Neural cell (in vitro differentiated cells): ENCODE results near the gene DENND2A. TPM values are rescaled to one million over a fixed set of nuclear protein-coding genes. Genes with fewer than 3 reads are reported as not detected.
"Not testable (repeated sequence)": the region's sequence is repeated elsewhere in the genome, so short reads cannot be mapped to it uniquely, and the experiment has no call there.

Experiments used
- H2AFZ ChIP-seq: fragments of 200-600, 300-800 bp; sonication (generic), shearing (Covaris generic); 2 replicates; pipeline ENCODE4 v1.6.0; 2014; ENCODE audit warnings: low read depth, mild to moderate bottlenecking, antibody characterized with exemption, low read length, moderate library complexity
- H3F3A ChIP-seq: fragments of 200-600 bp; shearing (Covaris generic); 2 replicates; pipeline ENCODE4 v1.6.1; 2016; ENCODE audit warnings: mild to moderate bottlenecking, moderate library complexity, mixed read lengths, antibody characterized with exemption, low read length; ENCODE audit not compliant: insufficient read depth, poor library complexity, severe bottlenecking
- H3K27ac ChIP-seq: fragments of 200-600, 300-800 bp; sonication (generic), shearing (Covaris generic); 2 replicates; pipeline ENCODE4 v1.5.1; 2014; ENCODE audit warnings: mild to moderate bottlenecking, low read length, moderate library complexity
- H3K27me3 ChIP-seq: fragments of 300-800, 200-600 bp; sonication (generic), shearing (Covaris generic); 2 replicates; pipeline ENCODE4 v1.6.0; 2014; ENCODE audit warnings: mild to moderate bottlenecking, low read depth, low read length, moderate library complexity; ENCODE audit not compliant: insufficient read depth
- H3K36me3 ChIP-seq: fragments of 300-800, 200-600 bp; sonication (generic), shearing (Covaris generic); 2 replicates; pipeline ENCODE4 v1.5.1; 2014; ENCODE audit warnings: mild to moderate bottlenecking, antibody characterized with exemption, low read length, moderate library complexity; ENCODE audit not compliant: insufficient read depth
- H3K4me2 ChIP-seq: fragments of 300-800, 200-600 bp; sonication (generic), shearing (Covaris generic); 2 replicates; pipeline ENCODE4 v1.6.0; 2014; ENCODE audit warnings: mild to moderate bottlenecking, low read length
- H3K4me3 ChIP-seq: fragments of 300-800, 200-600 bp; sonication (generic), shearing (Covaris generic); 2 replicates; pipeline ENCODE4 v1.5.1; 2014; ENCODE audit warnings: mild to moderate bottlenecking, low read length, moderate library complexity
- H3K79me2 ChIP-seq: fragments of 200-600 bp; shearing (Covaris generic); replicated peaks from 2 replicates; pipeline ENCODE4 v1.6.0; 2014; ENCODE audit warnings: mild to moderate bottlenecking, low read length, moderate library complexity; ENCODE audit not compliant: insufficient read depth
- H3K9ac ChIP-seq: fragments of 300-800, 200-600 bp; sonication (generic), shearing (Covaris generic); 2 replicates; pipeline ENCODE4 v1.6.1; 2016; ENCODE audit warnings: mild to moderate bottlenecking, low read length, mixed read lengths
- H3K9me2 ChIP-seq: fragments of 200-600 bp; shearing (Covaris generic); 2 replicates; pipeline ENCODE4 v1.6.1; 2016; ENCODE audit warnings: mild to moderate bottlenecking, low read length, mixed read lengths; ENCODE audit not compliant: insufficient read depth
- H3K9me3 ChIP-seq: fragments of 200-600, 300-800 bp; sonication (generic), shearing (Covaris generic); 2 replicates; pipeline ENCODE4 v1.6.1; 2016; ENCODE audit warnings: mild to moderate bottlenecking, mixed run types, low read length, moderate library complexity, mixed read lengths
- H4K20me1 ChIP-seq: fragments of 200-600 bp; shearing (Covaris generic); 2 replicates; pipeline ENCODE4 v1.6.1; 2016; ENCODE audit warnings: mild to moderate bottlenecking, mixed run types; ENCODE audit not compliant: insufficient read depth
- EP300 ChIP-seq: fragments of 450-650 bp; conservative IDR thresholded peaks from 2 replicates; pipeline ENCODE4 v1.6.1; 2014; ENCODE audit warnings: antibody characterized with exemption, mild to moderate bottlenecking, moderate library complexity; ENCODE audit not compliant: poor library complexity, severe bottlenecking
- EZH2 ChIP-seq: fragments of 200-600, 300-800 bp; shearing (Covaris generic), sonication (generic); IDR thresholded peaks from 2 replicates; pipeline ENCODE4 v1.6.1; 2014; ENCODE audit warnings: antibody characterized with exemption, low read length, borderline replicate concordance, mild to moderate bottlenecking; ENCODE audit not compliant: insufficient read depth, poor library complexity, severe bottlenecking
- MXI1 ChIP-seq: fragments of 450-650 bp; conservative IDR thresholded peaks from 2 replicates; pipeline ENCODE4 v1.6.1; 2014; ENCODE audit warnings: antibody characterized with exemption, mild to moderate bottlenecking; ENCODE audit not compliant: poor library complexity, severe bottlenecking
- POLR2AphosphoS5 ChIP-seq: IDR thresholded peaks from 2 replicates; pipeline ENCODE4 v1.6.1; 2012
- RAD21 ChIP-seq: fragments of 450-650 bp; conservative IDR thresholded peaks from 2 replicates; pipeline ENCODE4 v1.6.1; 2014; ENCODE audit warnings: antibody characterized with exemption, mild to moderate bottlenecking, moderate library complexity
- SMC3 ChIP-seq: fragments of 450-650 bp; conservative IDR thresholded peaks from 2 replicates; pipeline ENCODE4 v1.6.1; 2014; ENCODE audit warnings: antibody characterized with exemption, mild to moderate bottlenecking, moderate library complexity; ENCODE audit not compliant: poor library complexity
- TAF1 ChIP-seq: IDR thresholded peaks from 2 replicates; pipeline ENCODE4 v1.6.1; 2012; ENCODE audit warnings: low read depth
- polyA plus RNA-seq: library from polyadenylated mRNA; depleted of rRNA; stranded (reverse); fragments of >200 nt; gene quantifications from 2 replicates; pipeline ENCODE4 v1.2.3, GENCODE V29; 2014
- TF ChIP-seq, protein P1 (sequence below): IDR thresholded peaks from 2 replicates; pipeline ENCODE4 v1.6.1; 2012; ENCODE audit warnings: borderline replicate concordance
- TF ChIP-seq, protein P2 (sequence below): fragments of 450-650 bp; IDR thresholded peaks from 2 replicates; pipeline ENCODE4 v1.5.1; 2014; ENCODE audit warnings: antibody characterized with exemption, mild to moderate bottlenecking, moderate library complexity; ENCODE audit not compliant: poor library complexity, severe bottlenecking

The DENND2A gene
- polyA plus RNA-seq, 1 donor from 2014 or later: 21.7 TPM

DNA sequence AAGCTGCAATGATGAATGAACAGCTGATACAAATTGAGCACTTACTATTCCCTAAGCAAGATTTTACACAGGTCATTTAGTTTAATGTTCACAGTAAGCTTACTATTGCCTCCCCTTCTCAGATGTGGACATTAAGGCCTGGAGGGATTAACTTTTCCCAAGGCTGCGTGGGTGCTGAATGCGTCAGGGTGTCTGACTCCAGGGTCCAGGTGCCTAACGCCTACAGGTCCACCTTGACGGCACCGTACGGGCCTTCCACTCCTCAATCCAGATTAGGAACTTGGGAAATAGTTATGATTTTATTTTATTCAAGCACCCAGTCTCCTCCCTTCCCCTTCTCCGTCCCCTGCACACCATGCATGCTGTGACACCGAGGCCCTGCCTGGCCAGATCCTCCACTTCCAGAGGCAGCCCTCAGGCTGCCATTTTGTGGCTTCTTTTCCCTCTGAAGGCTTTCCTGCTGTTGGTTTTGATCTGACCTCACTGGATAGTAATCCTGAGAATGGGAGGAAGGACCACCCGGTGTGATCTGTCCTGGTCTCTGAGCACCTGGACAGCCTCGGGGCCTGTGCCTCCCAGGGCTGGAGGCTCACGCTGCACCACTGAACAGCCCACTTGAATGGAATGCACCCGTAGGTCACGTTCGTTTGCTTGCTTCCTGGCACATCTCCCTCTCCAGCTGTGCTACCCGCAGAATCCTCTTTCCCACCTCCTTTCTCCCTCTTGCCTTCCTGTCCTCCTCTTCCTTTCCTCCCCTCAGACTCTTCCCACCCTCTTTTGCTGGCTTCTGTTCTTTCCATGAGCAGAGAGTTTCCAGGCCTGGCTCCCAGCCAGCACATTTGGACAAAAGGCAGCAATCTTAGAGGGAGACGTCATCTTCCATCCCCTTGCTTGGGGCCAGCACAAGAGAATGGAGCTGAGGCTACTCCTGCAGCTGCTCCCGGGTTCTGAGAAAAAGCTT is 14.4 kb downstream of the DENND2A start:
- H3F3A ChIP-seq: no peaks in the 10 kb centered on the region
- H3K4me3 ChIP-seq: no peak overlapping the region
- no peaks in the 10 kb centered on the region for H3K9me2 ChIP-seq
- H3K9me3 ChIP-seq: no peaks in the 10 kb centered on the region
- peaks cover 3% of the 10 kb centered on the region for H3K79me2 ChIP-seq
- H3K27ac ChIP-seq: no peak overlapping the region
- no peak overlapping the region for H3K9ac ChIP-seq
- H3K4me2 ChIP-seq: no peak overlapping the region
- TF ChIP-seq MXI1 (no peak), TAF1 (no peak), EP300 (no peak), EZH2 (no peak), SMC3 (no peak), RAD21 (no peak), POLR2AphosphoS5 (no peak)
- TF ChIP-seq, protein P1, sequence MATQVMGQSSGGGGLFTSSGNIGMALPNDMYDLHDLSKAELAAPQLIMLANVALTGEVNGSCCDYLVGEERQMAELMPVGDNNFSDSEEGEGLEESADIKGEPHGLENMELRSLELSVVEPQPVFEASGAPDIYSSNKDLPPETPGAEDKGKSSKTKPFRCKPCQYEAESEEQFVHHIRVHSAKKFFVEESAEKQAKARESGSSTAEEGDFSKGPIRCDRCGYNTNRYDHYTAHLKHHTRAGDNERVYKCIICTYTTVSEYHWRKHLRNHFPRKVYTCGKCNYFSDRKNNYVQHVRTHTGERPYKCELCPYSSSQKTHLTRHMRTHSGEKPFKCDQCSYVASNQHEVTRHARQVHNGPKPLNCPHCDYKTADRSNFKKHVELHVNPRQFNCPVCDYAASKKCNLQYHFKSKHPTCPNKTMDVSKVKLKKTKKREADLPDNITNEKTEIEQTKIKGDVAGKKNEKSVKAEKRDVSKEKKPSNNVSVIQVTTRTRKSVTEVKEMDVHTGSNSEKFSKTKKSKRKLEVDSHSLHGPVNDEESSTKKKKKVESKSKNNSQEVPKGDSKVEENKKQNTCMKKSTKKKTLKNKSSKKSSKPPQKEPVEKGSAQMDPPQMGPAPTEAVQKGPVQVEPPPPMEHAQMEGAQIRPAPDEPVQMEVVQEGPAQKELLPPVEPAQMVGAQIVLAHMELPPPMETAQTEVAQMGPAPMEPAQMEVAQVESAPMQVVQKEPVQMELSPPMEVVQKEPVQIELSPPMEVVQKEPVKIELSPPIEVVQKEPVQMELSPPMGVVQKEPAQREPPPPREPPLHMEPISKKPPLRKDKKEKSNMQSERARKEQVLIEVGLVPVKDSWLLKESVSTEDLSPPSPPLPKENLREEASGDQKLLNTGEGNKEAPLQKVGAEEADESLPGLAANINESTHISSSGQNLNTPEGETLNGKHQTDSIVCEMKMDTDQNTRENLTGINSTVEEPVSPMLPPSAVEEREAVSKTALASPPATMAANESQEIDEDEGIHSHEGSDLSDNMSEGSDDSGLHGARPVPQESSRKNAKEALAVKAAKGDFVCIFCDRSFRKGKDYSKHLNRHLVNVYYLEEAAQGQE: no peak
- TF ChIP-seq, protein P2, sequence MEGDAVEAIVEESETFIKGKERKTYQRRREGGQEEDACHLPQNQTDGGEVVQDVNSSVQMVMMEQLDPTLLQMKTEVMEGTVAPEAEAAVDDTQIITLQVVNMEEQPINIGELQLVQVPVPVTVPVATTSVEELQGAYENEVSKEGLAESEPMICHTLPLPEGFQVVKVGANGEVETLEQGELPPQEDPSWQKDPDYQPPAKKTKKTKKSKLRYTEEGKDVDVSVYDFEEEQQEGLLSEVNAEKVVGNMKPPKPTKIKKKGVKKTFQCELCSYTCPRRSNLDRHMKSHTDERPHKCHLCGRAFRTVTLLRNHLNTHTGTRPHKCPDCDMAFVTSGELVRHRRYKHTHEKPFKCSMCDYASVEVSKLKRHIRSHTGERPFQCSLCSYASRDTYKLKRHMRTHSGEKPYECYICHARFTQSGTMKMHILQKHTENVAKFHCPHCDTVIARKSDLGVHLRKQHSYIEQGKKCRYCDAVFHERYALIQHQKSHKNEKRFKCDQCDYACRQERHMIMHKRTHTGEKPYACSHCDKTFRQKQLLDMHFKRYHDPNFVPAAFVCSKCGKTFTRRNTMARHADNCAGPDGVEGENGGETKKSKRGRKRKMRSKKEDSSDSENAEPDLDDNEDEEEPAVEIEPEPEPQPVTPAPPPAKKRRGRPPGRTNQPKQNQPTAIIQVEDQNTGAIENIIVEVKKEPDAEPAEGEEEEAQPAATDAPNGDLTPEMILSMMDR: no peak
- no peaks in the 10 kb centered on the region for H4K20me1 ChIP-seq
- no peak overlapping the region for H2AFZ ChIP-seq
- no peaks in the 10 kb centered on the region for H3K27me3 ChIP-seq
- H3K36me3 ChIP-seq: no peaks in the 10 kb centered on the region

DNA sequence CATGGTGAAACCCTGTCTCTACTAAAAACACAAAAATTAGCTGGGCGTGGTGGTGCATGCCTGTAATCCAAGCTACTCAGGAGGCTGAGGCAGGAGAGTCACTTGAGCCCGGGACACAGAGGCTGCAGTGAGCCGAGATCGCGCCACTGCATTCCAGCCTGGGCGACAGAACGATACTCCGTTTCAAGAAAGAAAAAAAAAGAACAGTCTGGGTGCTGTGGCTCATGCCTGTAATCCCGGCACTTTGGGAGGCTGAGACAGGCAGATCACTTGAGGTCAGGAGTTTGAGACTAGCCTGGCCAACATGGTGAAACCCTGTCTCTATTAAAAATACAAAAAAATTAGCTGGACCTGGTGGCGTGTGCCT is 15.4 kb downstream of the DENND2A start:
- H4K20me1 ChIP-seq, H3K79me2 ChIP-seq, H3K4me3 ChIP-seq, H3K4me2 ChIP-seq, H3K27me3 ChIP-seq, H3K36me3 ChIP-seq, H3F3A ChIP-seq, H2AFZ ChIP-seq, H3K9ac ChIP-seq, H3K9me2 ChIP-seq, H3K9me3 ChIP-seq, H3K27ac ChIP-seq: not testable (repeated sequence)
